ENCODE measurements around the gene MYBPH. TPM values are rescaled to one million over a fixed set of nuclear protein-coding genes. Genes with fewer than 3 reads are reported as not detected.

MYBPH gene, protein sequence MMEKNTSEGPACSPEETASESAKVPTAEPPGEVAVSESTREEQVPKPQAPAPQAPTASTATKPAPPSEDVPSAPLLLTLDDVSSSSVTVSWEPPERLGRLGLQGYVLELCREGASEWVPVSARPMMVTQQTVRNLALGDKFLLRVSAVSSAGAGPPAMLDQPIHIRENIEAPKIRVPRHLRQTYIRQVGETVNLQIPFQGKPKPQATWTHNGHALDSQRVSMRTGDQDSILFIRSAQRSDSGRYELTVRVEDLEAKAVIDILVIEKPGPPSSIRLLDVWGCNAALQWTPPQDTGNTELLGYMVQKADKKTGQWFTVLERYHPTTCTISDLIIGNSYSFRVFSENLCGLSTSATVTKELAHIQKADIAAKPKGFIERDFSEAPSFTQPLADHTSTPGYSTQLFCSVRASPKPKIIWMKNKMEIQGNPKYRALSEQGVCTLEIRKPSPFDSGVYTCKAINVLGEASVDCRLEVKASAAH
- total RNA-seq: under 1 TPM in 1 of 4 donors, not detected in 3; 0.37 TPM

DNA sequence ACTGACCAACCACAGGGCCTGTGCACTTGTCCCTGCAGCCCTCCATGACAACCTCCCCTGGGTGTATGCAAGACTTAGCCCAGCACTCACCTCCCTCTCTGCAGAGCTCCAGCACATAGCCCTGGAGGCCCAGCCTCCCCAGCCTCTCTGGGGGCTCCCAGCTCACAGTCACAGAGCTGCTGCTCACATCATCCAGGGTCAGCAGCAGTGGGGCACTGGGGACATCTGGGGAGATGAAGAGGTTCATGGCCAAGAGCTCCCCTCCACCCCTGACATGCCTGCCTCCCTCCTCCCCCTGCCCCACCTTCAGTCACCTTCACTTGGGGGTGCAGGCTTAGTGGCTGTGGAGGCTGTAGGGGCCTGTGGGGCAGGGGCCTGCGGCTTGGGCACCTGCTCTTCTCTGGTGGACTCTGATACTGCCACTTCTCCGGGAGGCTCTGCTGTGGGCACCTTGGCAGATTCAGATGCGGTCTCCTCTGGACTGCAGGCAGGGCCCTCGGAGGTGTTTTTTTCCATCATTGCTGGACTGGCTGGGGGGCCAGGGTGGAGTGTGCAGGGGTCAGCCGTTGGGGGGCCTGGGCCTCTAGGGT, at the start of gene MYBPH:
Gene MYBPH (minus strand): TSS at position 590 of the 590 bp plus-strand sequence. CDS start 71 bp downstream, at position 519.
- TF ChIP-seq, protein P1, sequence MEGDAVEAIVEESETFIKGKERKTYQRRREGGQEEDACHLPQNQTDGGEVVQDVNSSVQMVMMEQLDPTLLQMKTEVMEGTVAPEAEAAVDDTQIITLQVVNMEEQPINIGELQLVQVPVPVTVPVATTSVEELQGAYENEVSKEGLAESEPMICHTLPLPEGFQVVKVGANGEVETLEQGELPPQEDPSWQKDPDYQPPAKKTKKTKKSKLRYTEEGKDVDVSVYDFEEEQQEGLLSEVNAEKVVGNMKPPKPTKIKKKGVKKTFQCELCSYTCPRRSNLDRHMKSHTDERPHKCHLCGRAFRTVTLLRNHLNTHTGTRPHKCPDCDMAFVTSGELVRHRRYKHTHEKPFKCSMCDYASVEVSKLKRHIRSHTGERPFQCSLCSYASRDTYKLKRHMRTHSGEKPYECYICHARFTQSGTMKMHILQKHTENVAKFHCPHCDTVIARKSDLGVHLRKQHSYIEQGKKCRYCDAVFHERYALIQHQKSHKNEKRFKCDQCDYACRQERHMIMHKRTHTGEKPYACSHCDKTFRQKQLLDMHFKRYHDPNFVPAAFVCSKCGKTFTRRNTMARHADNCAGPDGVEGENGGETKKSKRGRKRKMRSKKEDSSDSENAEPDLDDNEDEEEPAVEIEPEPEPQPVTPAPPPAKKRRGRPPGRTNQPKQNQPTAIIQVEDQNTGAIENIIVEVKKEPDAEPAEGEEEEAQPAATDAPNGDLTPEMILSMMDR (IDR thresholded peaks at IDR 0.05): no peak
- DNase-seq (ENCODE audit: low spot score): no peak
- ATAC-seq (ENCODE audit: low FRiP score): no peak

DNA sequence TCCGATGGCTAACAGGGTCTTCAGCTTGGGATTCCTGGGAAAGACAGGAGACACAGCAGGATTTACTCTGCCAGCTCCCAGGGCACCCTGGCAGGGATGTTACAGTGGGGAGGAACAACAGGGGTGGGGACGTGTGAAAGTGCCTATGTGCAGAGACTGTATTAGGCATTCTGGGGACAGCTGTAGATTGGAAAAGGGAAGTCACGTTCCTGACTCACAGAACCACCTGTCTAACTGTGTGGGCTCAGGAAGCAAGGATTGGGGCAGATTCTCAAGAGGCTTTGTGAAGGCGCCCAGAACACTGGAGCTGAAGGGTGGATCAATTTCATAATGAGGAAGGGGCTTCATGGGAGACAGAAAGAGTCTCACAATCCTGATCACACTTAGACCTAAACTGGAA, 49.4 kb upstream of the MYBPH start:
- ATAC-seq (ENCODE audit: low FRiP score) (no peak), DNase-seq (ENCODE audit: low spot score) (no peak)
- TF ChIP-seq, protein P1 (IDR thresholded peaks at IDR 0.05): no peak

DNA sequence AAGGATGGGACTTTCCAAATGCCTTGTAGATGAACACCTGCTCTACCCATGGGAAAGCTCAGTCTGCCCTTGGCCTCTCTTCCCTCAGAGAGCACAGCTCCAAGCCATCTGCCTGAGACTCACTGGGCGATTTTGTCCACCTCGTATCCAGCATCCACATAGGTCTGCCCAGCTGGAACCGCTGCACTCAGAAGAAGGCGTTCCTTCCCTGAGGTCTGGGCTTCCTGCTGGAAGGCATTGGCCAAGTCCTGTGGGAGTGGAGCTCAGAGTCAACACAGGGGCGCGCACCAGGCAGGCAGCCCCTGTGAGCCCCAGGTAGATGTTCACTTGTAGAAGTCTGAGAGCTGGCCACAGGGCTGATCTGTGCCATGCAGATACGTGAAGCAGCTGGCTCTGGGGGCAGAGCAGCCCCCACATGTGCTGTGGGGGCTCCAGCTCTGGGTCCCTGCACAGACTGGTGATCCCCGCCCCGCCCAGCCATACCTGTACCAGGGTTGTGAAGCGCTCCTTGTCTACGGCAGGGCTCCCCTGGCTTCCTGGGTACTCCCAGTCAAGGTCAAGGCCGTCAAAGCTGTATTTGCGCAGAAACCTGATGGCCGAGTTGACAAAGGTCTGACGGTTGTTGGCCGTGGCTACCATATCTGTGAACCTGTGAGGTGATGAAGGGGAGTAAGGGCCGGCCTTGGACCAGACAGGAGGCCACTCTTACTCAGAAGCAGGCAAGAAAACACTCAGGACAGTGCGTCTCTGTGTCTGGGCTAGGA, 47.6 kb upstream of the MYBPH start:
- DNase-seq (ENCODE audit: low spot score) (no peak), ATAC-seq (ENCODE audit: low FRiP score) (no peak)
- TF ChIP-seq, protein P1 (IDR thresholded peaks at IDR 0.05): no peak

DNA sequence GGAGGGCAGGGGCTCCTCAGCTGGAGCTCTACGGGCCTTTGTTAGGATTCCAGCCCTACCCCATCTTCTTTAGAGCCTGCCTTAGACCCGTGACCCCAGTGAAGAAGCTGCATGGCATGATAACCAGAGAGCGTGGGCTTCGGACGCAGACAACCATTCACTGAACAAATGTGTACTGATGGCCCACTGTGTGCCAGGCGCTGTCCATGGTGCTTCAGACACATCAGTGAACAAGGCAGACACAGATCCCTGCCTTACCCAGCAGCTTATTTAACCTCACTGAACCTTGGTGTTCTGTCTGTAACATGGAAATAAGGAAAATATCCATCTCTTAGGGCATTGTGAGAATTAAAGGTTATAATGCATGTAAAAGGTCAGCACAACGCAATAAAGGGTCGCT, 44.3 kb upstream of the MYBPH start:
- no peak for ATAC-seq (ENCODE audit: low FRiP score)
- TF ChIP-seq, protein P1 (IDR thresholded peaks at IDR 0.05): no peak
- DNase-seq (ENCODE audit: low spot score): no peak

DNA sequence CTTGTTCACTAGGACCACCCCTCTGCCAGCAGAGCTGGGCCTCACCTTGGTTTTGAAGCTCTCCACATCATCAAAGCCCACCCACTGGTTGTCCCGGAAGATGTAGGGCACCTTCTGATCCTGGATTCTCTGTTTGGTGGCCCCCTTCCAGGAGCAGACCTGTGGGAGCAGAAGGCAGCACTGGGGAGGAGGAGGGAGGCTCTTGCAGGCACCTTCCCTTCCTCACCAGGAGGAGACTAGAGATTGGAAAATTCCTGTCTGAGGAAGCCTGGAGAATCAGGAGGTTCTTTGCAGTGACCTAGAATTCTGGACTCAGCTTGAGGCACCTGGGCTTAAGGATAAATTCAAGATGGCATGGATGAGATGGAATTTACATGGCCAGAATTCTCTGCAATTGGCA, 43.5 kb upstream of the MYBPH start:
- ATAC-seq (ENCODE audit: low FRiP score) (no peak), DNase-seq (ENCODE audit: low spot score) (no peak)
- TF ChIP-seq, protein P1 (IDR thresholded peaks at IDR 0.05): no peak

DNA sequence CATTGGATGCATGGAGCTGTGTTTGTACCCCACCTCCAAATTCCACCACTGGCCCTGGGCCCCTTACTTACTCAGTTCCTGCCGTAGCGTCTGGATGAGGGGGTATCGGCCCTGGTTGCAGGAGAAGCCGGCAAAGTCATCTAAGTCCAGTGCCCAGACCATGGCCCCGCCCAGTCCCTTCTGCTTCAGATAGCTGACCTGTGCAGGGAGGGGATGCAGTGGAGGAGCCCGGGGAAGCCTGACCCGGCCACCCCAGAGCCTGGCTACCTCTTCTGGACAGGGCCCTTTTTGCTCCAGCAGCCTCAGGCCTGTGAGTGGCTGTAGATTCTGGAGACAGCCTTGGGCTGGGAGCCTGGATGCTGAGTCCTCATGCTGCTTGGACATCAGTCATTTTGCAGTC, 42.0 kb upstream of the MYBPH start:
- no peak for ATAC-seq (ENCODE audit: low FRiP score)
- DNase-seq (ENCODE audit: low spot score): no peak
- TF ChIP-seq, protein P1 (IDR thresholded peaks at IDR 0.05): no peak
